Heart left ventricle (tissue), 16 donors: ENCODE results near the gene SUPT4H1. TPM values are rescaled to one million over a fixed set of nuclear protein-coding genes. Genes with fewer than 3 reads are reported as not detected.

Experiments used
- ATAC-seq, 4 donors: fragments of 200-7000 bp; cut with Tn5 transposase; one replicate each; pipeline ENCODE4 v1.9.1; 2020 to 2022; ENCODE audit warnings: moderate library complexity in 4 of 4, mild to moderate bottlenecking in 3 of 4, moderate number of reproducible peaks in 1 of 4
- DNase-seq, 5 donors: peaks; one replicate each; pipeline ENCODE4 v3.0.0-alpha.2; 2020
- H3K27ac ChIP-seq, 12 donors: fragments of 200-600 bp; sonication (generic) in 4 of 12; one replicate each; pipeline versions ENCODE4 v1.5.0 to v1.8.0; 2016 to 2022; ENCODE audit warnings: mild to moderate bottlenecking in 2 of 12
- H3K27me3 ChIP-seq, 9 donors: fragments of 200-600 bp; sonication (generic) in 2 of 9; one replicate each; pipeline versions ENCODE4 v1.5.1 to v1.8.0; 2016 to 2022; ENCODE audit warnings: mild to moderate bottlenecking in 3 of 9
- H3K36me3 ChIP-seq, 9 donors: fragments of 200-600 bp; sonication (generic) in 2 of 9; one replicate each; pipeline versions ENCODE4 v1.5.0 to v1.8.0; 2018 to 2022; ENCODE audit warnings: mild to moderate bottlenecking in 2 of 9
- H3K4me1 ChIP-seq, 12 donors: fragments of 200-600 bp; sonication (generic) in 4 of 12; one replicate each; pipeline versions ENCODE4 v1.5.0 to v1.8.0; 2016 to 2022; ENCODE audit warnings: mild to moderate bottlenecking in 3 of 12
- H3K4me3 ChIP-seq, 12 donors: fragments of 200-600 bp; sonication (generic) in 4 of 12; one replicate each; pipeline versions ENCODE4 v1.5.0 to v1.8.0; 2017 to 2022; ENCODE audit warnings: mild to moderate bottlenecking in 9 of 12, moderate library complexity in 4 of 12
- H3K9me3 ChIP-seq, 12 donors: fragments of 200-600 bp; sonication (generic) in 4 of 12; one replicate each; pipeline versions ENCODE4 v1.5.0 to v1.8.0; 2016 to 2022; ENCODE audit warnings: mild to moderate bottlenecking in 1 of 12
- CTCF ChIP-seq, 12 donors: fragments of 200-600 bp; sonication (generic) in 4 of 12; IDR thresholded peaks; one replicate each; pipeline versions ENCODE4 v1.5.0 to v1.8.0; 2018 to 2022; ENCODE audit warnings: antibody characterized with exemption in 12 of 12, mild to moderate bottlenecking in 5 of 12
- POLR2A ChIP-seq, 2 donors: fragments of 450-650 bp; IDR thresholded peaks; one replicate each; pipeline ENCODE4 v1.6.1; 2017; ENCODE audit warnings: antibody characterized with exemption in 2 of 2, mild to moderate bottlenecking in 2 of 2, moderate library complexity in 2 of 2
- WGBS, 4 donors: extraction: QIAGEN DNeasy Blood & Tissue Kit in 2 of 4; methylation state at CpG; one replicate each; pipeline versions ENCODE4 v1.1.5 to v1.1.7; 2013 to 2018; 5-methylcytosine and 5-hydroxymethylcytosine counted together
- intact Hi-C, 10 donors: fragments of 100-400 bp; cut with DNase I; formaldehyde crosslinking; loops; one replicate each; pipeline versions ENCODE4 v1.11.1 to v1.14.2; 2022
- polyA plus RNA-seq, 2 donors: library from polyadenylated mRNA; stranded (reverse); fragments of 200-250 nt; gene quantifications; one replicate each; pipeline ENCODE4 v1.2.3, GENCODE V29; 2013
- total RNA-seq, 9 donors: library from RNA; depleted of rRNA in 2 of 9; stranded (reverse); fragments of >200 nt in 2 of 9; fragmentation: NEBNext Ultra II Directional in 3 of 9; extraction: Animal tissue kit (Norgen Biotek cat#: 25700) in 3 of 9; gene quantifications; one replicate each; pipeline versions ENCODE4 v1.1.0 to v1.2.4, GENCODE V29; 2016 to 2023
- donor health status: ischemic (EF 13 %, LVEDD 7.1; RV severe dilation, severe dysfunction).
- donor health status: healthy with polysubstance abuse.
- donor health status: DM: no; HTN: yes; CAD: no.
- donor health status: DM: no; HTN: no; CAD: no.
- donor health status: ischemic (EF 25% LVEDD 6.9; RV normal size, moderate dysfunction).
- donor health status: ischemic (EF 25% LVEDD 5.7; RV mildly dilated, moderate dysfunction).
- donor health status: healthy.
- donor health status: DM: yes; HTN: yes; CAD: no.
- donor health status: ischemic (EF 35%, LVEDD 5.7; RV mildly dilated, moderate dysfunction).
- donor health status: nonischemic (EF 11% LVEDD 7.7; RV severe dilation, severe dysfunction).
- donor health status: DM: yes; HTN: yes; CAD: no.
- donor health status: PGD.
- donor health status: ischemic (EF 29% LVEDD 5.4; RV normal size, mild dysfunction).
- donor health status: nonischemic (EF 23%, LVEDD 6.1; RV moderate dilation, normal function).

The SUPT4H1 gene
- total and polyA plus RNA-seq, 11 donors = 44.1 to 92.7 (median 58.0) TPM

GRCh38 chr17:58320570-58321323, 31.3 kb downstream of the SUPT4H1 start:
- H3K4me3 ChIP-seq = no peak overlapping the region
- WGBS, 4 donors = 85 to 89% (median 86%) methylated on average over 9 of the region's 9 CpGs
- no peak overlapping the region for H3K27ac ChIP-seq
- H3K27me3 ChIP-seq = peaks cover 0 to 17% (median 0%) of the 10 kb centered on the region in 9 donors
- H3K9me3 ChIP-seq = no peaks in the 10 kb centered on the region
- peaks cover 0 to 4% (median 0%) of the 10 kb centered on the region in 9 donors for H3K36me3 ChIP-seq
- DNase-seq (no peak), ATAC-seq (no peak)
- intact Hi-C loops = loop anchor here in 3 of 10 donors (10.0 kb wide), 1 partner anchor 94 kb away; the partner anchor contains the start of gene RNF43 (in 3 of the 3)
- peaks cover 0 to 15% (median 0%) of the 10 kb centered on the region in 12 donors for H3K4me1 ChIP-seq
- TF ChIP-seq CTCF (IDR thresholded peaks at IDR 0.05) (no peak), POLR2A (IDR thresholded peaks at IDR 0.05) (no peak)

GRCh38 chr17:58320163-58320558, 31.8 kb downstream of the SUPT4H1 start:
- Histone ChIP-seq H3K27me3 (peaks cover 0 to 12% (median 0%) of the 10 kb centered on the region in 9 donors), H3K9me3 (no peaks in the 10 kb centered on the region), H3K4me3 (no peak overlapping the region), H3K27ac (no peak overlapping the region), H3K36me3 (peaks cover 0 to 4% (median 0%) of the 10 kb centered on the region in 9 donors), H3K4me1 (peaks cover 0 to 15% (median 0%) of the 10 kb centered on the region in 12 donors)
- WGBS, 4 donors = 91 to 95% (median 93%) methylated on average over 7 of the region's 7 CpGs
- ATAC-seq (no peak), DNase-seq (peak in 1 of 5 donors; percentile 10)
- intact Hi-C loops = loop anchor here in 3 of 10 donors (10.0 kb wide), 1 partner anchor 95 kb away; the partner anchor contains the start of gene RNF43 (in 3 of the 3)
- TF ChIP-seq CTCF (IDR thresholded peaks at IDR 0.05) = no peak
- TF ChIP-seq POLR2A (IDR thresholded peaks at IDR 0.05) = no peak

- peak in 2 of 5 donors; percentile 7 to 54 for DNase-seq
These were observed 32.5 kb downstream of the SUPT4H1 start for GRCh38 chr17:58319173-58320162.

More at GRCh38 chr17:58319173-58320162, 32.5 kb downstream of the SUPT4H1 start:
- Histone ChIP-seq H3K9me3 (no peaks in the 10 kb centered on the region), H3K27me3 (peaks cover 0 to 5% (median 0%) of the 10 kb centered on the region in 9 donors), H3K4me1 (peaks cover 0 to 9% (median 0%) of the 10 kb centered on the region in 12 donors), H3K27ac (no peak overlapping the region), H3K4me3 (no peak overlapping the region), H3K36me3 (peaks cover 0 to 4% (median 0%) of the 10 kb centered on the region in 9 donors)
- WGBS, 4 donors = 72 to 79% (median 76%) methylated on average over 25 of the region's 25 CpGs
- ATAC-seq = no peak
- intact Hi-C loops = loop anchor here in 7 of 10 donors (5.0 to 10.0 kb wide), 5 partner anchors 55 to 128 kb away; partner anchors contain the start of gene RNF43 (in 6 of the 7)
- no peak for TF ChIP-seq CTCF (IDR thresholded peaks at IDR 0.05)
- no peak for TF ChIP-seq POLR2A (IDR thresholded peaks at IDR 0.05)
